Smooth muscle cell (in vitro differentiated cells): ENCODE measurements around the gene NIPAL3. TPM values are rescaled to one million over a fixed set of nuclear protein-coding genes. Genes with fewer than 3 reads are reported as not detected.

Experiments used
- DNase-seq: peaks from one replicate; lab custom pipeline; 2025; ENCODE audit not compliant: unreplicated experiment; lab: John Stamatoyannopoulos, UW
- H2AFZ ChIP-seq: fragments of 200-600 bp; sonication (generic); 2 replicates; pipeline ENCODE4 v1.6.0; 2016; ENCODE audit warnings: antibody characterized with exemption, low read depth, mild to moderate bottlenecking
- H3F3A ChIP-seq: fragments of 200-600 bp; sonication (generic); 2 replicates; pipeline ENCODE4 v1.6.0; 2017; ENCODE audit warnings: antibody characterized with exemption, low read depth
- H3K27ac ChIP-seq: fragments of 200-600 bp; sonication (generic); 2 replicates; pipeline ENCODE4 v1.5.1; 2016; ENCODE audit warnings: low read depth, mild to moderate bottlenecking
- H3K27me3 ChIP-seq: fragments of 200-600 bp; sonication (generic); 2 replicates; pipeline ENCODE4 v1.6.1; 2016; ENCODE audit warnings: low read depth, mild to moderate bottlenecking
- H3K36me3 ChIP-seq: fragments of 200-600 bp; sonication (generic); 2 replicates; pipeline ENCODE4 v1.5.1; 2016; ENCODE audit warnings: low read depth
- H3K4me1 ChIP-seq: fragments of 200-600 bp; sonication (generic); 2 replicates; pipeline ENCODE4 v1.5.1; 2016; ENCODE audit warnings: low read depth
- H3K4me2 ChIP-seq: fragments of 200-600 bp; sonication (generic); 2 replicates; pipeline ENCODE4 v1.6.0; 2016; ENCODE audit warnings: mild to moderate bottlenecking
- H3K4me3 ChIP-seq: fragments of 200-600 bp; sonication (generic); 2 replicates; pipeline ENCODE4 v1.5.1; 2016; ENCODE audit warnings: mild to moderate bottlenecking
- H3K79me2 ChIP-seq: fragments of 200-600 bp; sonication (generic); 2 replicates; pipeline ENCODE4 v1.6.0; 2016; ENCODE audit warnings: low read depth, mild to moderate bottlenecking
- H3K9ac ChIP-seq: fragments of 200-600 bp; sonication (generic); 2 replicates; pipeline ENCODE4 v1.6.0; 2016; ENCODE audit warnings: low read depth
- H3K9me3 ChIP-seq: fragments of 200-600 bp; sonication (generic); replicated peaks from 2 replicates; pipeline ENCODE4 v1.5.1; 2016; ENCODE audit warnings: low read depth
- H4K20me1 ChIP-seq: fragments of 200-600 bp; sonication (generic); 2 replicates; pipeline ENCODE4 v1.6.0; 2016; ENCODE audit warnings: low read depth
- WGBS: methylation state at CpG from one replicate; pipeline ENCODE4 v1.1.7; 2016; ENCODE audit warnings: low lambda C conversion rate; 5-methylcytosine and 5-hydroxymethylcytosine counted together
- polyA plus RNA-seq: library from polyadenylated mRNA; unstranded; fragments of >200 nt; fragmentation: Nextera tagmentation; extraction: Ambion mirVana; gene quantifications from 2 replicates; pipeline ENCODE4 v1.2.1, GENCODE V29; 2016
- total RNA-seq: library from RNA; depleted of rRNA; stranded (reverse); fragments of >200 nt; gene quantifications from 2 replicates; pipeline ENCODE4 v1.2.3, GENCODE V29; 2014
- TF ChIP-seq, protein P1 (sequence below): fragments of 200-600 bp; sonication (generic); IDR thresholded peaks from 2 replicates; pipeline ENCODE4 v1.5.1; 2017; ENCODE audit warnings: borderline replicate concordance, mild to moderate bottlenecking, antibody characterized with exemption; ENCODE audit not compliant: insufficient read depth, poor library complexity, severe bottlenecking

The NIPAL3 gene
- total and polyA plus RNA-seq, 2 experiments from 2014 or later, result 9.3 to 22.5 TPM

DNA sequence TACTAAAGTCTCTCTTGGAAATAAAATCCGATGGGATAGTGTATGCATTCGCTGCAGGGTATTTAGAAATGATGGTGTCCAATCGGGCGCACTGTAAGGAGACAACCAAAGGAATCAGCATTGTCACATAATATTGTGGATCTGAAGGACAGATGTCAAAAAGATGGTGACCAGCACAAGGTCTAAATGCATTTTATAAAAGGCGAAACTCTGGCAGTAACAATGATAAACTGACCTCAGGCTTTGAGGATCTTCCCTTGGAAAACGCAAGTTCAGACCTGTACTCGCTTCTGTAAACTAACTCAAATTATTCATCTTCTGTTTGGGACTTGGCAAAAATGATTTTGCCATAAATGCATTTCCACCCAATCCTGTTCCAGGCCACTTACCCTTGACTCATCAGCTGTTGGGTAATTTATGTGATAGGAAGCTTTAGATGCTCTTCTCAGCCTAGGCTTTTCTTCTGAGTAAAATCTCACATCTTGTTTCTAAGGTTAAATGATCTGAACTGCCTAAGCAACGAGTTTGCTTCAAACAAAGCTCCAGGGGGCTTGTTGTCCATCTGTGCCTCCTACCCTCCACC is 35.8 kb upstream of the NIPAL3 start:
- peaks cover 24% of the 10 kb centered on the region for H3K27me3 ChIP-seq

DNA sequence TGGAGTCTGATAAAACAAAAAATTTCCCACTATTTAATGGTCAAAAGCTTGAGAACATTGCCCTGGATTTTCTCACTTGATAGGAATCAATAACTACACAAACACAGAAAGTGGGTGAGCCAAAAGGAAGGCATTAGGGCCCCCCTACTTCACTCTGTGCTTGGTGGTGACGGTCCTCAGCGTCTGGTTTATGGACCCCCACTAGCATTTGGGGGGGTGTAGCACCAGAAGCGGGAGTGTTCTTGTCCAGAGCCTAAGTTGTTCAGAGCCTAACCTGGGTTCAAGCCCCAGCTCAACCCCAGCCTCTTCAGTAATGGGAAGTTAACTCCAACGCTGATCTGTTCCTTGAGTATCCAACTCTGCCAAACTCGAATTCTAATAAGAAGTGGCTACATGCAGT is 35.1 kb upstream of the NIPAL3 start:
- no peak overlapping the region for H3K27ac ChIP-seq
- H3K79me2 ChIP-seq, result no peaks in the 10 kb centered on the region
- H3K4me1 ChIP-seq, result peaks cover 22% of the 10 kb centered on the region
- no peaks in the 10 kb centered on the region for H3K9me3 ChIP-seq
- peaks cover 20% of the 10 kb centered on the region for H3K27me3 ChIP-seq
- H3K4me3 ChIP-seq, result no peak overlapping the region
- no peak overlapping the region for H2AFZ ChIP-seq
- no peak overlapping the region for H3K4me2 ChIP-seq
- TF ChIP-seq, protein P1, sequence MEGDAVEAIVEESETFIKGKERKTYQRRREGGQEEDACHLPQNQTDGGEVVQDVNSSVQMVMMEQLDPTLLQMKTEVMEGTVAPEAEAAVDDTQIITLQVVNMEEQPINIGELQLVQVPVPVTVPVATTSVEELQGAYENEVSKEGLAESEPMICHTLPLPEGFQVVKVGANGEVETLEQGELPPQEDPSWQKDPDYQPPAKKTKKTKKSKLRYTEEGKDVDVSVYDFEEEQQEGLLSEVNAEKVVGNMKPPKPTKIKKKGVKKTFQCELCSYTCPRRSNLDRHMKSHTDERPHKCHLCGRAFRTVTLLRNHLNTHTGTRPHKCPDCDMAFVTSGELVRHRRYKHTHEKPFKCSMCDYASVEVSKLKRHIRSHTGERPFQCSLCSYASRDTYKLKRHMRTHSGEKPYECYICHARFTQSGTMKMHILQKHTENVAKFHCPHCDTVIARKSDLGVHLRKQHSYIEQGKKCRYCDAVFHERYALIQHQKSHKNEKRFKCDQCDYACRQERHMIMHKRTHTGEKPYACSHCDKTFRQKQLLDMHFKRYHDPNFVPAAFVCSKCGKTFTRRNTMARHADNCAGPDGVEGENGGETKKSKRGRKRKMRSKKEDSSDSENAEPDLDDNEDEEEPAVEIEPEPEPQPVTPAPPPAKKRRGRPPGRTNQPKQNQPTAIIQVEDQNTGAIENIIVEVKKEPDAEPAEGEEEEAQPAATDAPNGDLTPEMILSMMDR, result no peak
- DNase-seq, result no peak
- H3K36me3 ChIP-seq, result no peaks in the 10 kb centered on the region
- peaks cover 5% of the 10 kb centered on the region for H3F3A ChIP-seq
- peaks cover 22% of the 10 kb centered on the region for H4K20me1 ChIP-seq
- WGBS, result 94% methylated on average over 5 of the region's 5 CpGs
- H3K9ac ChIP-seq, result no peak overlapping the region

More for the DNA sequence above, 35.8 kb upstream of the NIPAL3 start:
- Histone ChIP-seq H4K20me1 (peaks cover 16% of the 10 kb centered on the region), H3K9me3 (no peaks in the 10 kb centered on the region), H3K36me3 (no peaks in the 10 kb centered on the region), H3K4me1 (peaks cover 28% of the 10 kb centered on the region), H3K4me3 (no peak overlapping the region), H3K4me2 (no peak overlapping the region), H3F3A (no peaks in the 10 kb centered on the region), H3K79me2 (no peaks in the 10 kb centered on the region), H2AFZ (no peak overlapping the region), H3K27ac (no peak overlapping the region), H3K9ac (no peak overlapping the region)
- TF ChIP-seq, protein P1, result no peak
- no peak for DNase-seq
- WGBS, result 81% methylated on average over 8 of the region's 8 CpGs

DNA sequence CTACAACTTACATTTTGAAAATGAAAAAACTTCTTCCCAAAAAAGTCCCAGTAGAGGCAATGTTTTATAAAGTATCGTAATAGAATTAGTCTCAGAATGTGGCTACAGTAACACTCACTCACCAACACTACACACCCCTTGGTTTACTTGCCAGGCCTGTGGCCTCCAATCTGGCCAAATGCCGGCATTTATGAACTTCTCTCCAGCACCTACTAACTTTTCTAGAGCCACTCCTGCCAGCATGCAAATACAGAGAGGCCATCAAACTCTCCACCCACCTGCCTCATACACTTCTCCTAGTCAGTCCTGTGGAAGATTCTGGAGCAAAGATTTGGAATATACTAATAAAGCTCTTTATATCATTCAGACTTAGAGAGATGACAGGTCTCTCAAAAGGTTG is 34.3 kb upstream of the NIPAL3 start:
- 92% methylated on average over 2 of the region's 2 CpGs for WGBS
- no peak for DNase-seq

More for the DNA sequence above, 34.3 kb upstream of the NIPAL3 start:
- no peak overlapping the region for H3K4me3 ChIP-seq
- no peak overlapping the region for H3K4me2 ChIP-seq
- no peaks in the 10 kb centered on the region for H3K36me3 ChIP-seq
- peaks cover 8% of the 10 kb centered on the region for H3F3A ChIP-seq
- H3K79me2 ChIP-seq, result no peaks in the 10 kb centered on the region
- H3K27me3 ChIP-seq, result peaks cover 13% of the 10 kb centered on the region
- H4K20me1 ChIP-seq, result peaks cover 29% of the 10 kb centered on the region
- no peak overlapping the region for H2AFZ ChIP-seq
- TF ChIP-seq, protein P1, result no peak
- peaks cover 14% of the 10 kb centered on the region for H3K4me1 ChIP-seq
- no peak overlapping the region for H3K9ac ChIP-seq
- no peak overlapping the region for H3K27ac ChIP-seq
- no peaks in the 10 kb centered on the region for H3K9me3 ChIP-seq
